ENCODE measurements around the gene TLR4. TPM values are rescaled to one million over a fixed set of nuclear protein-coding genes. Genes with fewer than 3 reads are reported as not detected.

Gene TLR4
- total RNA-seq, 1 donor from 2014 or later, result 9.1 TPM

- peak; percentile 12 for DNase-seq (ENCODE audit: low read depth)
- no peak for TF ChIP-seq EZH2 (IDR thresholded peaks at IDR 0.05; ENCODE audit: insufficient read depth, low read length)
- TF ChIP-seq, protein P1, sequence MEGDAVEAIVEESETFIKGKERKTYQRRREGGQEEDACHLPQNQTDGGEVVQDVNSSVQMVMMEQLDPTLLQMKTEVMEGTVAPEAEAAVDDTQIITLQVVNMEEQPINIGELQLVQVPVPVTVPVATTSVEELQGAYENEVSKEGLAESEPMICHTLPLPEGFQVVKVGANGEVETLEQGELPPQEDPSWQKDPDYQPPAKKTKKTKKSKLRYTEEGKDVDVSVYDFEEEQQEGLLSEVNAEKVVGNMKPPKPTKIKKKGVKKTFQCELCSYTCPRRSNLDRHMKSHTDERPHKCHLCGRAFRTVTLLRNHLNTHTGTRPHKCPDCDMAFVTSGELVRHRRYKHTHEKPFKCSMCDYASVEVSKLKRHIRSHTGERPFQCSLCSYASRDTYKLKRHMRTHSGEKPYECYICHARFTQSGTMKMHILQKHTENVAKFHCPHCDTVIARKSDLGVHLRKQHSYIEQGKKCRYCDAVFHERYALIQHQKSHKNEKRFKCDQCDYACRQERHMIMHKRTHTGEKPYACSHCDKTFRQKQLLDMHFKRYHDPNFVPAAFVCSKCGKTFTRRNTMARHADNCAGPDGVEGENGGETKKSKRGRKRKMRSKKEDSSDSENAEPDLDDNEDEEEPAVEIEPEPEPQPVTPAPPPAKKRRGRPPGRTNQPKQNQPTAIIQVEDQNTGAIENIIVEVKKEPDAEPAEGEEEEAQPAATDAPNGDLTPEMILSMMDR (IDR thresholded peaks at IDR 0.05; ENCODE audit: insufficient read depth, low read depth, low read length), result no peak
- peak overlapping the region; percentile 85 for H3K4me2 ChIP-seq (ENCODE audit: low read length)
- no peaks in the 10 kb centered on the region for H3K4me1 Mint-ChIP-seq (ENCODE audit: low read depth, unreplicated experiment)
- H3K27me3 Mint-ChIP-seq (ENCODE audit: low read depth, unreplicated experiment), result peaks cover 29% of the 10 kb centered on the region
- H3K4me3 Mint-ChIP-seq (ENCODE audit: unreplicated experiment), result no peak overlapping the region
- H3K9me3 Mint-ChIP-seq (ENCODE audit: unreplicated experiment), result no peaks in the 10 kb centered on the region
- no peak for FAIRE-seq
- H2AFZ ChIP-seq (ENCODE audit: low read depth, low read length), result peak overlapping the region; percentile 85
- no peaks in the 10 kb centered on the region for H3K4me1 ChIP-seq (ENCODE audit: insufficient read depth, low read length)
- H3K9ac ChIP-seq (ENCODE audit: low read length), result peak overlapping the region; percentile 29
- H3K27ac ChIP-seq (ENCODE audit: low read depth, low read length), result no peak overlapping the region
- H3K36me3 Mint-ChIP-seq (ENCODE audit: low read depth, unreplicated experiment), result no peaks in the 10 kb centered on the region
- H3K79me2 ChIP-seq (ENCODE audit: insufficient read depth, low read length), result no peaks in the 10 kb centered on the region
- H3K27me3 ChIP-seq (ENCODE audit: insufficient read depth, low read length), result peaks cover 14% of the 10 kb centered on the region
- H3K4me3 ChIP-seq (ENCODE audit: insufficient read depth, low read depth, low read length), result peak overlapping the region; percentile 62
- no peaks in the 10 kb centered on the region for H4K20me1 ChIP-seq (ENCODE audit: insufficient read depth, low read length)
- no peaks in the 10 kb centered on the region for H3K36me3 ChIP-seq (ENCODE audit: insufficient read depth, low read length)
- H3K9me3 ChIP-seq (ENCODE audit: insufficient read depth, low read depth, low read length), result no peaks in the 10 kb centered on the region
- H3K27ac Mint-ChIP-seq (ENCODE audit: unreplicated experiment), result no peak overlapping the region
These were observed 40.7 kb downstream of the TLR4 start for GRCh38 chr9:117744856-117745389.

DNA sequence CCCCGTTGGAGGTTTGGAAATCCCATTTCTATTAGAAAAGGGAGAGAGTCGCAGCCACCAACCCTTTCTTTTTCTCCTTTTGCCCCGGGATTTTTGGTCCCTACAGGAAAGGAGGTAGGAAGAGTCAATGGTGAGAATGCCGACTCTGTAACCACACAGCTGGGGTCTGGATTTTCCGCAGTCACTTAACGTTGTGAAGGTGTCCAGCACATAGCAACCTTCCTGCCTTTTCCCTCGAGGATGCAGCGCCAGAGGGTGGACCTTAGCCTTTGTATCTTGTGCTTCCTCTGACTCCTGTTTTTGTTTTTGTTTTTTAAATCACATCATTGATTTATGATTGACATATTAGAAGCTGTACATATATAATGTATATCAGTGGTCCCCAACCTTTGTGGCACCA is 41.4 kb downstream of the TLR4 start:
- peak overlapping the region; percentile 85 for H3K4me2 ChIP-seq (ENCODE audit: low read length)
- no peaks in the 10 kb centered on the region for H3K36me3 Mint-ChIP-seq (ENCODE audit: low read depth, unreplicated experiment)
- H3K9ac ChIP-seq (ENCODE audit: low read length), result no peak overlapping the region
- FAIRE-seq (no peak), DNase-seq (ENCODE audit: low read depth) (no peak)
- peak overlapping the region; percentile 62 for H3K4me3 ChIP-seq (ENCODE audit: insufficient read depth, low read depth, low read length)
- TF ChIP-seq EZH2 (IDR thresholded peaks at IDR 0.05; ENCODE audit: insufficient read depth, low read length), result no peak
- TF ChIP-seq, protein P1 (IDR thresholded peaks at IDR 0.05; ENCODE audit: insufficient read depth, low read depth, low read length), result no peak
- no peaks in the 10 kb centered on the region for H3K9me3 ChIP-seq (ENCODE audit: insufficient read depth, low read depth, low read length)
- no peak overlapping the region for H3K27ac ChIP-seq (ENCODE audit: low read depth, low read length)
- no peaks in the 10 kb centered on the region for H3K4me1 ChIP-seq (ENCODE audit: insufficient read depth, low read length)
- no peaks in the 10 kb centered on the region for H3K36me3 ChIP-seq (ENCODE audit: insufficient read depth, low read length)
- H3K4me1 Mint-ChIP-seq (ENCODE audit: low read depth, unreplicated experiment), result no peaks in the 10 kb centered on the region
- H3K27ac Mint-ChIP-seq (ENCODE audit: unreplicated experiment), result no peak overlapping the region
- H3K27me3 Mint-ChIP-seq (ENCODE audit: low read depth, unreplicated experiment), result peaks cover 35% of the 10 kb centered on the region
- no peak overlapping the region for H3K4me3 Mint-ChIP-seq (ENCODE audit: unreplicated experiment)
- H3K27me3 ChIP-seq (ENCODE audit: insufficient read depth, low read length), result peaks cover 14% of the 10 kb centered on the region
- H3K9me3 Mint-ChIP-seq (ENCODE audit: unreplicated experiment), result no peaks in the 10 kb centered on the region
- no peaks in the 10 kb centered on the region for H3K79me2 ChIP-seq (ENCODE audit: insufficient read depth, low read length)
- no peaks in the 10 kb centered on the region for H4K20me1 ChIP-seq (ENCODE audit: insufficient read depth, low read length)
- H2AFZ ChIP-seq (ENCODE audit: low read depth, low read length), result no peak overlapping the region

DNA sequence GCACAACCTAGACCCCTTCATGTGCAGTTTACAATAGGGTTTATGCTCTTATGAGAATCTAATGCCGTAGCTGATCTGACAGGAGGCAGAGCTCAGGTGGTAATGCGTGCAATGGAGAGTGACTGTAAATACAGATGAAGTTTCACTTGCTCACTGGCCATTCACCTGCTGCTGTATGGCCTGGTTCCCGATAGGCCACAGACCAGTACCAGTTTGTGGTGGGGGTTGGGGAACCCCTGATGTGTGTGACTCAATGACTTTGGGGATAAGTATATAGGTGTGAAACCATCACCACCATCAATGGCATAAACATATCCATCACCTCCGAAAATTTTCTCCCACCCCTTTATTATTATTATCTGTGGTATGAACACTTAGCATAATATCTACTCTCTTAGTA is 42.1 kb downstream of the TLR4 start:
- FAIRE-seq (no peak), DNase-seq (ENCODE audit: low read depth) (no peak)
- no peaks in the 10 kb centered on the region for H3K36me3 Mint-ChIP-seq (ENCODE audit: low read depth, unreplicated experiment)
- H3K4me1 Mint-ChIP-seq (ENCODE audit: low read depth, unreplicated experiment), result no peaks in the 10 kb centered on the region
- H3K27me3 Mint-ChIP-seq (ENCODE audit: low read depth, unreplicated experiment), result peaks cover 33% of the 10 kb centered on the region
- Histone ChIP-seq H2AFZ (ENCODE audit: low read depth, low read length) (no peak overlapping the region), H3K4me3 (ENCODE audit: insufficient read depth, low read depth, low read length) (no peak overlapping the region), H3K27me3 (ENCODE audit: insufficient read depth, low read length) (peaks cover 14% of the 10 kb centered on the region), H3K9ac (ENCODE audit: low read length) (no peak overlapping the region), H3K36me3 (ENCODE audit: insufficient read depth, low read length) (no peaks in the 10 kb centered on the region), H3K79me2 (ENCODE audit: insufficient read depth, low read length) (no peaks in the 10 kb centered on the region), H3K4me1 (ENCODE audit: insufficient read depth, low read length) (no peaks in the 10 kb centered on the region), H3K27ac (ENCODE audit: low read depth, low read length) (no peak overlapping the region), H3K4me2 (ENCODE audit: low read length) (no peak overlapping the region), H4K20me1 (ENCODE audit: insufficient read depth, low read length) (no peaks in the 10 kb centered on the region), H3K9me3 (ENCODE audit: insufficient read depth, low read depth, low read length) (no peaks in the 10 kb centered on the region)
- no peaks in the 10 kb centered on the region for H3K9me3 Mint-ChIP-seq (ENCODE audit: unreplicated experiment)
- TF ChIP-seq, protein P1 (IDR thresholded peaks at IDR 0.05; ENCODE audit: insufficient read depth, low read depth, low read length), result no peak
- no peak overlapping the region for H3K4me3 Mint-ChIP-seq (ENCODE audit: unreplicated experiment)
- no peak overlapping the region for H3K27ac Mint-ChIP-seq (ENCODE audit: unreplicated experiment)
